ENCODE data around the gene HNRNPA2B1.

Gene HNRNPA2B1

GRCh38 chr7:26227987-26228386 is 27.4 kb upstream of the HNRNPA2B1 start:
- Histone ChIP-seq H3K4me1 (ENCODE audit: insufficient read depth, low read length, poor library complexity, severe bottlenecking) (no peaks in the 10 kb centered on the region), H3K9me2 (replicated peaks; ENCODE audit: low read depth, low read length) (no peaks in the 10 kb centered on the region), H3K27me3 (ENCODE audit: insufficient read depth, low read length, poor library complexity, severe bottlenecking) (no peaks in the 10 kb centered on the region), H4K20me1 (ENCODE audit: insufficient read depth, low read length, poor library complexity, severe bottlenecking) (no peaks in the 10 kb centered on the region), H3K36me3 (ENCODE audit: insufficient read depth, low read length) (no peaks in the 10 kb centered on the region), H3K9ac (ENCODE audit: low read depth, low read length, poor library complexity, severe bottlenecking) (no peak overlapping the region), H3F3A (ENCODE audit: low read depth) (no peaks in the 10 kb centered on the region), H3K79me2 (ENCODE audit: insufficient read depth, low read length) (no peaks in the 10 kb centered on the region), H3K4me2 (ENCODE audit: low read depth, low read length, poor library complexity, severe bottlenecking) (no peak overlapping the region), H2AFZ (ENCODE audit: low read length) (no peak overlapping the region), H3K9me3 (ENCODE audit: insufficient read depth, low read depth, low read length) (no peaks in the 10 kb centered on the region), H3K4me3 (ENCODE audit: low read length, poor library complexity, severe bottlenecking) (no peak overlapping the region)
- TF ChIP-seq EZH2phosphoT487 (IDR thresholded peaks at IDR 0.05; ENCODE audit: borderline replicate concordance) (no peak), CTCF (conservative IDR thresholded peaks at IDR 0.05; ENCODE audit: low read length) (no peak)

- H4K20me1 ChIP-seq (ENCODE audit: insufficient read depth, low read length, poor library complexity, severe bottlenecking): no peaks in the 10 kb centered on the region
- no peaks in the 10 kb centered on the region for H3K9me3 ChIP-seq (ENCODE audit: insufficient read depth, low read depth, low read length)
- TF ChIP-seq EZH2phosphoT487 (IDR thresholded peaks at IDR 0.05; ENCODE audit: borderline replicate concordance) (no peak), CTCF (conservative IDR thresholded peaks at IDR 0.05; ENCODE audit: low read length) (no peak)
- no peaks in the 10 kb centered on the region for H3K79me2 ChIP-seq (ENCODE audit: insufficient read depth, low read length)
- H3K9ac ChIP-seq (ENCODE audit: low read depth, low read length, poor library complexity, severe bottlenecking): no peak overlapping the region
- no peaks in the 10 kb centered on the region for H3K9me2 ChIP-seq (replicated peaks; ENCODE audit: low read depth, low read length)
- H3K27me3 ChIP-seq (ENCODE audit: insufficient read depth, low read length, poor library complexity, severe bottlenecking): no peaks in the 10 kb centered on the region
- H3K4me3 ChIP-seq (ENCODE audit: low read length, poor library complexity, severe bottlenecking): no peak overlapping the region
- H3F3A ChIP-seq (ENCODE audit: low read depth): no peaks in the 10 kb centered on the region
- H2AFZ ChIP-seq (ENCODE audit: low read length): no peak overlapping the region
- H3K4me2 ChIP-seq (ENCODE audit: low read depth, low read length, poor library complexity, severe bottlenecking): no peak overlapping the region
- no peaks in the 10 kb centered on the region for H3K4me1 ChIP-seq (ENCODE audit: insufficient read depth, low read length, poor library complexity, severe bottlenecking)
- H3K36me3 ChIP-seq (ENCODE audit: insufficient read depth, low read length): no peaks in the 10 kb centered on the region
These were observed 23.8 kb upstream of the HNRNPA2B1 start for GRCh38 chr7:26224359-26224758.

- Histone ChIP-seq H3F3A (ENCODE audit: low read depth) (no peaks in the 10 kb centered on the region; the same call in 1 of the 2 replicates), H3K4me2 (ENCODE audit: low read depth, low read length, poor library complexity, severe bottlenecking) (no peak overlapping the region), H3K36me3 (ENCODE audit: insufficient read depth, low read length) (peaks cover 27% of the 10 kb centered on the region; the same call in 1 of the 2 replicates)
These were observed 15.5 kb upstream of the HNRNPA2B1 start for GRCh38 chr7:26216049-26216448.

More at GRCh38 chr7:26216049-26216448, 15.5 kb upstream of the HNRNPA2B1 start:
- TF ChIP-seq CTCF (conservative IDR thresholded peaks at IDR 0.05; ENCODE audit: low read length) (no peak), EZH2phosphoT487 (IDR thresholded peaks at IDR 0.05; ENCODE audit: borderline replicate concordance) (no peak)
- H2AFZ ChIP-seq (ENCODE audit: low read length): no peak overlapping the region
- no peaks in the 10 kb centered on the region for H3K9me3 ChIP-seq (ENCODE audit: insufficient read depth, low read depth, low read length)
- H3K9me2 ChIP-seq (replicated peaks; ENCODE audit: low read depth, low read length): no peaks in the 10 kb centered on the region
- peaks cover 23% of the 10 kb centered on the region for H4K20me1 ChIP-seq (ENCODE audit: insufficient read depth, low read length, poor library complexity, severe bottlenecking)
- H3K9ac ChIP-seq (ENCODE audit: low read depth, low read length, poor library complexity, severe bottlenecking): no peak overlapping the region
- peaks cover 18% of the 10 kb centered on the region for H3K79me2 ChIP-seq (ENCODE audit: insufficient read depth, low read length)
- peaks cover 1% of the 10 kb centered on the region for H3K4me1 ChIP-seq (ENCODE audit: insufficient read depth, low read length, poor library complexity, severe bottlenecking)
- no peak overlapping the region for H3K4me3 ChIP-seq (ENCODE audit: low read length, poor library complexity, severe bottlenecking)
- no peaks in the 10 kb centered on the region for H3K27me3 ChIP-seq (ENCODE audit: insufficient read depth, low read length, poor library complexity, severe bottlenecking)
